ENCODE measurements around the gene CA10.

Gene CA10

DNA sequence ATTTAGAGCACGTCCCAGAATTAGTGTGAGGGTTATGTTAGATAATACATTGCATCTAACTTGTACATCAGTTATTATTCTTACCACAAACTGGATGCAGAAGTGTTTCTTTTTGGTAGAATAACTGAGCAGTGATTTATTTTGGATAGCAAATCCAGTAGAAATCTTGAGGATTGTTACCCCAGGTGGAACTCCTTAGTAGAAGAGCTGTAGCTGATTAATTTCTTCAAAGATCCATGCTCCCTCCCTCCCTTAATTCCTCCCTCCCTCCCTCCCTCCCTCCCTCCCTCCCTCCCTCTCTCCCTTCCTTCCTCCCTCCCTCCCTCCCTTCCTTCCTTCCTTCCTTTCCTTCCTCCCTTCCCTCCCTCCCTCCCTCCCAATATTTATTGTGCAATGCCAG, 337.7 kb downstream of the CA10 start:
- DNase-seq (ENCODE audit: insufficient read length) = no peak
- FAIRE-seq = no peak
- TF ChIP-seq POLR2A (IDR thresholded peaks at IDR 0.05; ENCODE audit: low read depth, low read length) (no peak), POLR2AphosphoS5 (IDR thresholded peaks at IDR 0.05; ENCODE audit: low read depth, low read length) (no peak), TAF1 (IDR thresholded peaks at IDR 0.05; ENCODE audit: borderline replicate concordance, low read depth, low read length) (no peak)

DNA sequence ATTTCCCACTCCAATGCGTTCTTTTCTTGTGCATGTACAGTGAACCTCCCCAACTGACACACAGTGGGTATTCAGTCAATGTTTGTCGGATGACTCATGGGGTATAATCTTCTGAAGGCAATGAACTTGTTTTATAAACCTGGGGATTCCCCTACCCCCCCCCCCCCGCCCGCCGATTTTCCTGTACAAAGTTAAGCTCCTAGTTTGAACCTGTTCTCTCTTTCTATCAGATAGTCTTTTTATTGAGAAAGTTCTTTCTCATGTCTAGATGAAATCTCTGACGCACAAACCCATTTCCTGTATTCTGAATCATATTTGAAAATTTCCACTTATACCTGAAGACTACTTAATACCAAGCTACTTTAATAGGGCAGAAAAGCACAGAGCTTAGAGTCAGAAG, 338.3 kb downstream of the CA10 start:
- FAIRE-seq (no peak), DNase-seq (ENCODE audit: insufficient read length) (no peak)
- no peak for TF ChIP-seq POLR2A (IDR thresholded peaks at IDR 0.05; ENCODE audit: low read depth, low read length)
- TF ChIP-seq TAF1 (IDR thresholded peaks at IDR 0.05; ENCODE audit: borderline replicate concordance, low read depth, low read length) = no peak

DNA sequence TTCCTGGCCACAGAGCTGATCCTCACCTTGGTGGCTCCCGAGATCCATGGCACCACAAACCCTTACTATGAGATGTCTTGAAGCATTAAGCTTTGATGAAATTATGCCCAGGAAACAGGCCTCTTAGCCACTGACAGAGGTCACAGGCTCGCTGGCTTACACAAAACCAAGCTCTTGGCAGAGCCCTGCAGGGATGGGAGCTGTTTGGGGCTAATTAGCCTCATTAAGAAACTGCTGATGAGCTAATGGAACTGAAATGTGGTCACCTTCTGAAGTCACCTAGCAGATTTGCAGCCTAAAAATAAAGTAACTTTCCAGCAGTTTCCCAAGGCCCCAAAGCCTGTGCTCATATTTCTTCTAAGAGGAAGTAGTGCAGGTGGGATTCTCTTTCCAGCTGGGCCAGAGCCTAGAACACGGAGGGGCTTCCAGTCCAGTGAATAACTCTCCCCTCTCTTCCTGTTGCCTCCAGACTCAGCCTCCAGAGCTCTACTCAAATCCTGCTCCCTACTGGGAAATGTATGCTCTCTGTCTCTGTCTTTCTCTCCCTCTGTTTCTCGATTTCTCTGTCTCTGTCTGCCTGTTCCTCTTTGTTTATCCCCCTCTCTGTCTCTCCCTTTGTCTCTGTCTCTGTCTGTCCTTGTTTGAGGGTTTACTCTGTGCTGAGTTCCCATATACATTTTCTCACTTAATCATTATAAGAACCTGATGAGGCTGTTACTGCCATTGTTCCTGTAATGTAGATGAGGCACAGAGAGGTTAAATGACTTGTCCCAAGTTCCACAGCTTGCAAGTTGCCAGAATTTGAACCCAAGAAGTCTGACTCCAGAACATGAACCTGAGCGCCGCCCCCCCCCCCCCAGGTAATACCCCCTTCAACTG, 338.9 kb downstream of the CA10 start:
- FAIRE-seq (no peak), DNase-seq (ENCODE audit: insufficient read length) (no peak)
- no peak for TF ChIP-seq POLR2AphosphoS5 (IDR thresholded peaks at IDR 0.05; ENCODE audit: low read depth, low read length)
- TF ChIP-seq TAF1 (IDR thresholded peaks at IDR 0.05; ENCODE audit: borderline replicate concordance, low read depth, low read length) = no peak
- no peak for TF ChIP-seq POLR2A (IDR thresholded peaks at IDR 0.05; ENCODE audit: low read depth, low read length)

DNA sequence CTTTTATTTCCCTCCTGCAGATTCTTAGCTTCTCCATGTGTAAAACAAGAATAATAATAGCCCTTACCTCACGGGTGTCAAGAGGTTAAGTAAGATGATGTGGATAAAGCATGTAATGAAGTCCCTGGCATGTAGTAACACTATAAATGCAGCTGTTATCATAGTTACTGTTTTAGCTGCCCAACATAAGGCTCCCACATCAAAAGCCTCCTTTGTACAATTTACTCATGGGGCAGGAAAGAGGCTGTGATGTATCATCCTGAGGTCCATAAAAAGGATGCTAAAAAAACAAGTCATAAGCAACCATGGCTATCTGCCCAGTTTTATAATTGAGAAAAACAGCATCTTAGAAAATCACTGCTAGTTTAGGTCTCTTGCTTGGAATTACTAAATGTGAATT, 339.7 kb downstream of the CA10 start:
- no peak for FAIRE-seq
- TF ChIP-seq POLR2A (IDR thresholded peaks at IDR 0.05; ENCODE audit: low read depth, low read length) (no peak), TAF1 (IDR thresholded peaks at IDR 0.05; ENCODE audit: borderline replicate concordance, low read depth, low read length) (no peak), POLR2AphosphoS5 (IDR thresholded peaks at IDR 0.05; ENCODE audit: low read depth, low read length) (no peak)
- no peak for DNase-seq (ENCODE audit: insufficient read length)

DNA sequence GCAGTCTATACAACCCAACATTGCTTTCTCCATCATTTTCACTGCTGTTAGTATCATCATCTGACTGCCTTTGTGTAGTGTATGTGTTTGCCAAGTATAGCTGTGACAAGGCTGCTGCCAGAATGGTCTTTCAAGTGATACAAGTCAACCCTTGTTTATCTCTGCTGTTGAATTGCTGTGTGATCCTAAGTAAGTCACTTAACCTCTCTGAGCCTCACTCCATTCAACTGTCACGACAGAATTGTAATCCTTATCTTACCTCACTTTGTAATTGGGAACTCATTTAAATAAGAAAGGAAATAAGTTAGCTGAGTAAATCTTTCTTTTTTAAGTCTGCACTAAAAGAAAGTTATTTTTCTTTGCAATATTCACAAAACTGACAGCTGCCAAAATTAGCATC, 340.6 kb downstream of the CA10 start:
- FAIRE-seq (no peak), DNase-seq (ENCODE audit: insufficient read length) (no peak)
- TF ChIP-seq POLR2A (IDR thresholded peaks at IDR 0.05; ENCODE audit: low read depth, low read length) (no peak), POLR2AphosphoS5 (IDR thresholded peaks at IDR 0.05; ENCODE audit: low read depth, low read length) (no peak)

DNA sequence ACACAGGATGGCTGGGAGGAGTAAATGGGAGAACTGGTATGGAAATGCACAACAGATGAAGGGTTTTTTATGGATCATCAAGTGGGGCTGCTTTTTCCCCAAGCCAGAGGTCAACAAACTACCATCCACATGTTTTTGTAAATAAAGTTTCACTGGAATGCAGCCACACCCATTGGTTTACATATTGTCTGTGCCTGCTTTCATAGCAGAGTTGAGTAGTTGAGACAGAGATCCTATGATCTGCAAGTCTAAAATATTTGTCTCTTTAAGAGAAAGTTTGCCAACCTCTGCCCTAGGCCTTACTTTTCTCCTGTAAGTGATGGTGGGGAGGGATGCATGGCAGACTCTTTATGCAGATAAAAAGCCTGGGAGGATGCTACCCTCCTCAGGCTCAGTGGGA, 341.4 kb downstream of the CA10 start:
- TF ChIP-seq POLR2A (IDR thresholded peaks at IDR 0.05; ENCODE audit: low read depth, low read length) = no peak
- TF ChIP-seq POLR2AphosphoS5 (IDR thresholded peaks at IDR 0.05; ENCODE audit: low read depth, low read length) = no peak
- TF ChIP-seq TAF1 (IDR thresholded peaks at IDR 0.05; ENCODE audit: borderline replicate concordance, low read depth, low read length) = no peak
- FAIRE-seq (no peak), DNase-seq (ENCODE audit: insufficient read length) (no peak)

DNA sequence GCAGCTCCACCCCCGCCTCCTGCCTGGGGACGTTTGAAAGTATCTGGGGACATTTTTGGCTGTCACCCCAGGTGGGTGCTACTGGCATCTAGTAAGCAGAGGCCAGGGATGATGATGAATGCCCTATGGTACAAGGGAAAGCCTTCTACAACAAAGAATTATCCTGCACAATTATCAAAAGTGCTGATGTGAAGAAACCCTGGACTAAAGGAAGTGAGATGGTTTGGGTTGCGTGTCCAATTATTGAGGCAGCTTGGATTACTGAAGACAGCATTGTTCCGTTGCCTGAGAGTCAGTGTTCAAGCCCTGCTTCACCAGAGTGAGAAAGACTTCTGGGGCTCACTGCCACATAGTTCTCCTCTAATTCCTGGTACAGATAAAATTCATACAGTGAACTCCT, 343.4 kb downstream of the CA10 start:
- DNase-seq (ENCODE audit: insufficient read length) (no peak), FAIRE-seq (no peak)
- TF ChIP-seq POLR2AphosphoS5 (IDR thresholded peaks at IDR 0.05; ENCODE audit: low read depth, low read length) = no peak
- no peak for TF ChIP-seq POLR2A (IDR thresholded peaks at IDR 0.05; ENCODE audit: low read depth, low read length)
- TF ChIP-seq TAF1 (IDR thresholded peaks at IDR 0.05; ENCODE audit: borderline replicate concordance, low read depth, low read length) = no peak

DNA sequence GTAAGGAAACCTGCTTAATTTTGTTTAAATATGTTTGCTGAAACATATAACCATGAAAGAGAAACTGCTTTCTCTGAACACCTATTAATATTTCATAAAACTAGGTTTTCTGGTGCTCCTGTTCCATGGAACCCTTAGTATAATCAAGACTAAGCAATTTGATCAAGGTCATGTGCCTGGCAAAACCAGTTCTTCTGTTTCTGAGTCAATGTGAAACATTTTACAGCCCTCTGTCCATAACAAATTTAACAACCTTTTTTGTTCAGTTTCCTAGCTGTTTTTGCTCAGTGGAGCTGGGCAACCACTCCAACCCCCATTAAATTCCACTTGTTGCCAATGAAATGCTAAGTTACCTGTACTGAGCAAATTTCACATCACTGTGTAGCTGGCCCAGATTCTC, 344.0 kb downstream of the CA10 start:
- TF ChIP-seq TAF1 (IDR thresholded peaks at IDR 0.05; ENCODE audit: borderline replicate concordance, low read depth, low read length) = no peak
- no peak for TF ChIP-seq POLR2AphosphoS5 (IDR thresholded peaks at IDR 0.05; ENCODE audit: low read depth, low read length)
- TF ChIP-seq POLR2A (IDR thresholded peaks at IDR 0.05; ENCODE audit: low read depth, low read length) = no peak
- DNase-seq (ENCODE audit: insufficient read length) (no peak), FAIRE-seq (no peak)

DNA sequence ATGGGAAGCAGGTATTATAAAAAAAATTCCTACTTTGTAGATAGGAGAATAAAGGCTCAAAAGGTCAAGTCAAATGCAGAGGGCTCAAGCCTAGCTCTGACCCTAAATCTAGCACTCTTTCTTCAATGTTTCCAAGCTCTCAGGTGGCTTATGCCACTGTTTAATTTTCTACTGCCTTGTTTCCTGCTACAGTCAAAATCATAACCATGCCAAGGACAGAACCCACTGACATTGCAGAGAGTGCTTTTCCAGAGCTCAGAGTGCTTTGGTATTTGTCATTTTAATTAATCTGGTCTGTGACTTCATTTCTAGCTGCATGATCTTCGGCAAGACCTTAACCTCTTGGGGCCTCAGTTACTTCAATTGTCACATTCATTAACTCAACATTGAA, 344.7 kb downstream of the CA10 start:
- TF ChIP-seq POLR2A (IDR thresholded peaks at IDR 0.05; ENCODE audit: low read depth, low read length) (no peak), TAF1 (IDR thresholded peaks at IDR 0.05; ENCODE audit: borderline replicate concordance, low read depth, low read length) (no peak), POLR2AphosphoS5 (IDR thresholded peaks at IDR 0.05; ENCODE audit: low read depth, low read length) (no peak)
- FAIRE-seq (no peak), DNase-seq (ENCODE audit: insufficient read length) (no peak)

DNA sequence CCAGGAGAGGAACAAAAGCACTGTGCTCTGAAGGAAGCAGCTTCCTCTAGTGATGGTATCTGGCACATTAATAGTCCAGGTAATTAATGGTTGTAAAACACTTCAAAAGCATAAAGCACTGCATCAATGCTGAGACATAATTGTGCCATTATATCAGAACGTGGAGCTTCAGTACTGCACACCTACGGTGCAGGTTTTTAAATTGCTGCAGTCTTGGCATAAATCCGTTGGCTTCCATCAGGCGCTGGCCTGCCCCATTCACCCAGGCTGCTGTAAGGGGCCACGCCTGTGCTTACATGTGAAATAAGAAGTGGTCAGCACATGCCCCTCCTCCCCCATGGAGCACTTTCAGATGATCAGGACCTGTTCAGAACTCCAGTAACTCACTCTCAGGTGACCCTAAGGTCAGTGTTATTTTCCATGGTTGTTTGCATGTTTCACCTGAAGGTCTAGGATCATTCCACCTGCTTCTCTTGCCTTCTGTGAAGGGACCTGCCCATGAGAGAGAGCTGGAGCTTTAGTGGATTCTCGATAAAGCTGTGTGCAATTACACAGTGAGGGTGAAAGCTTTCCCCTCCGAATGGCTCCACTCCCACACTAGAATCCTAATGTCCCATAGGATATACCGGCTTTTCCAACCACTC, 345.3 kb downstream of the CA10 start:
- FAIRE-seq (no peak), DNase-seq (ENCODE audit: insufficient read length) (no peak)
- TF ChIP-seq TAF1 (IDR thresholded peaks at IDR 0.05; ENCODE audit: borderline replicate concordance, low read depth, low read length) (no peak), POLR2AphosphoS5 (IDR thresholded peaks at IDR 0.05; ENCODE audit: low read depth, low read length) (no peak), POLR2A (IDR thresholded peaks at IDR 0.05; ENCODE audit: low read depth, low read length) (no peak)

DNA sequence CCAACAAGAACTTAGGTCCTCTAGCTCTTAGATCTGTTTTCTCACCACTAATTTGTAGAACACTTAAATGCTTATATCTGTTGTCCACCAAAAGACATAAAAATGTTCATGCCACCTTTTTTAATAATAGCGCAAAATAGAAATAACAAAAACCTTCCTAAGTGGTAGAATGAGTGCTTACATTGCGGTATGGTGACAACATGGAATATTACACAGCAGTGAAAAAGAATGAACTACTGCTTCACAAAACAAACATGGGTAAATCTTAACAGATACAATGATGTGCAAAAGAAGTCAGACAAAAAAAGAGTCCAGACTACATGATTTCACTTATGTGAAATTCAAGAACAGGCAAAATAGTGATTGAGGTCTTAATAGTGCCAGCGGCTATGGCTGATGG, 351.1 kb downstream of the CA10 start:
- TF ChIP-seq POLR2A (IDR thresholded peaks at IDR 0.05; ENCODE audit: low read depth, low read length) (no peak), POLR2AphosphoS5 (IDR thresholded peaks at IDR 0.05; ENCODE audit: low read depth, low read length) (no peak), TAF1 (IDR thresholded peaks at IDR 0.05; ENCODE audit: borderline replicate concordance, low read depth, low read length) (no peak)
- FAIRE-seq (no peak), DNase-seq (ENCODE audit: insufficient read length) (no peak)

DNA sequence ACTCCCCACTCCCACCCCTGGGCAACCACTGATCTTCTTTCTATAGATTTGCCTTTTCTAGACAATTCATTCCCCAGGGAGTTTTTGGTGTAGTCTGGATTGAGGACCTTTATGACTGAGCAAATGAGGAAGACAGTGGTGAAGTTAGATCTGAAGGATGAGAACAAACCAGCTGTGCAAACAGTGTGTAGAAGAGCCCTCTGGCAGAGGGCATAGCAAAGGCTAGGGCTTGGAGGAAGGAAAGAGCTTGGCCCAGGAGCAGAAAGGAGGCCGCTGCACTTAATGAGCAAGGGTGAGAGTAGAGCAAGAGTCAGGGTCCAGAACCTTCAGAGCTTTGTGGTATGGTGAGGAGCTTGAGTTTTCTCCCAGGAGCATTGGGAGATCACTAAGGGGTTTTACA, 352.7 kb downstream of the CA10 start:
- TF ChIP-seq TAF1 (IDR thresholded peaks at IDR 0.05; ENCODE audit: borderline replicate concordance, low read depth, low read length) (no peak), POLR2AphosphoS5 (IDR thresholded peaks at IDR 0.05; ENCODE audit: low read depth, low read length) (no peak), POLR2A (IDR thresholded peaks at IDR 0.05; ENCODE audit: low read depth, low read length) (no peak)
- DNase-seq (ENCODE audit: insufficient read length) (no peak), FAIRE-seq (no peak)
